ENCODE data around the gene CNTN2.

Gene CNTN2

GRCh38 chr1:205091043-205091740 lies 48.2 kb downstream of the CNTN2 start:
- no peak for TF ChIP-seq CTCF (IDR thresholded peaks at IDR 0.05; ENCODE audit: borderline replicate concordance, control extremely low read depth, extremely low read depth, insufficient read depth, missing control alignments)
- no peak for DNase-seq (ENCODE audit: low spot score)
- in situ Hi-C loops (cut with MboI; ENCODE audit: low sequenced_read_pairs, unreplicated experiment) = no loop called here

GRCh38 chr1:205095422-205095821 lies 52.4 kb downstream of the CNTN2 start:
- in situ Hi-C loops (cut with MboI; ENCODE audit: low sequenced_read_pairs, unreplicated experiment) = no loop called here
- no peak for TF ChIP-seq CTCF (IDR thresholded peaks at IDR 0.05; ENCODE audit: borderline replicate concordance, control extremely low read depth, extremely low read depth, insufficient read depth, missing control alignments)
- DNase-seq (ENCODE audit: low spot score) = no peak

- no peak for TF ChIP-seq CTCF (IDR thresholded peaks at IDR 0.05; ENCODE audit: borderline replicate concordance, control extremely low read depth, extremely low read depth, insufficient read depth, missing control alignments)
- no peak for DNase-seq (ENCODE audit: low spot score)
- in situ Hi-C loops (cut with MboI; ENCODE audit: low sequenced_read_pairs, unreplicated experiment) = no loop called here
These were observed 55.2 kb downstream of the CNTN2 start for GRCh38 chr1:205098242-205098641.

GRCh38 chr1:205102404-205102803 lies 59.4 kb downstream of the CNTN2 start:
- DNase-seq (ENCODE audit: low spot score) = no peak
- TF ChIP-seq CTCF (IDR thresholded peaks at IDR 0.05; ENCODE audit: borderline replicate concordance, control extremely low read depth, extremely low read depth, insufficient read depth, missing control alignments) = no peak
- in situ Hi-C loops (cut with MboI; ENCODE audit: low sequenced_read_pairs, unreplicated experiment) = no loop called here

- in situ Hi-C loops (cut with MboI; ENCODE audit: low sequenced_read_pairs, unreplicated experiment) = no loop called here
- no peak for TF ChIP-seq CTCF (IDR thresholded peaks at IDR 0.05; ENCODE audit: borderline replicate concordance, control extremely low read depth, extremely low read depth, insufficient read depth, missing control alignments)
- DNase-seq (ENCODE audit: low spot score) = no peak
These were observed 64.3 kb downstream of the CNTN2 start for GRCh38 chr1:205107327-205107726.

- no peak for TF ChIP-seq CTCF (IDR thresholded peaks at IDR 0.05; ENCODE audit: borderline replicate concordance, control extremely low read depth, extremely low read depth, insufficient read depth, missing control alignments)
- in situ Hi-C loops (cut with MboI; ENCODE audit: low sequenced_read_pairs, unreplicated experiment) = no loop called here
These were observed 65.5 kb downstream of the CNTN2 start for GRCh38 chr1:205108464-205108863.

More at GRCh38 chr1:205108464-205108863, 65.5 kb downstream of the CNTN2 start:
- DNase-seq (ENCODE audit: low spot score) = no peak
